Measurements from ENCODE around the gene HDAC4. TPM values are rescaled to one million over a fixed set of nuclear protein-coding genes. Genes with fewer than 3 reads are reported as not detected.

Gene HDAC4
- total and polyA plus RNA-seq, 2 donors (not counting 1 experiment from before 2014, with no cell fraction given) = 13.5 to 46.0 TPM

- intact Hi-C loops (cut with micrococcal nuclease) = no loop called here
- no peak overlapping the region for H3K27ac ChIP-seq (ENCODE audit: low read length in 2 of 2)
- H3K27ac Mint-ChIP-seq = no peak overlapping the region
- ChIA-PET POLR2A (no interaction called here), CTCF (no interaction called here)
- no peak for TF ChIP-seq EZH2 (IDR thresholded peaks at IDR 0.05; ENCODE audit: borderline replicate concordance, insufficient read depth, low read depth, low read length, poor library complexity, severe bottlenecking)
- TF ChIP-seq, protein P1, sequence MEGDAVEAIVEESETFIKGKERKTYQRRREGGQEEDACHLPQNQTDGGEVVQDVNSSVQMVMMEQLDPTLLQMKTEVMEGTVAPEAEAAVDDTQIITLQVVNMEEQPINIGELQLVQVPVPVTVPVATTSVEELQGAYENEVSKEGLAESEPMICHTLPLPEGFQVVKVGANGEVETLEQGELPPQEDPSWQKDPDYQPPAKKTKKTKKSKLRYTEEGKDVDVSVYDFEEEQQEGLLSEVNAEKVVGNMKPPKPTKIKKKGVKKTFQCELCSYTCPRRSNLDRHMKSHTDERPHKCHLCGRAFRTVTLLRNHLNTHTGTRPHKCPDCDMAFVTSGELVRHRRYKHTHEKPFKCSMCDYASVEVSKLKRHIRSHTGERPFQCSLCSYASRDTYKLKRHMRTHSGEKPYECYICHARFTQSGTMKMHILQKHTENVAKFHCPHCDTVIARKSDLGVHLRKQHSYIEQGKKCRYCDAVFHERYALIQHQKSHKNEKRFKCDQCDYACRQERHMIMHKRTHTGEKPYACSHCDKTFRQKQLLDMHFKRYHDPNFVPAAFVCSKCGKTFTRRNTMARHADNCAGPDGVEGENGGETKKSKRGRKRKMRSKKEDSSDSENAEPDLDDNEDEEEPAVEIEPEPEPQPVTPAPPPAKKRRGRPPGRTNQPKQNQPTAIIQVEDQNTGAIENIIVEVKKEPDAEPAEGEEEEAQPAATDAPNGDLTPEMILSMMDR (IDR thresholded peaks at IDR 0.05) = no peak
- ATAC-seq (ENCODE audit: low read depth) = no peak
- H3K4me3 Mint-ChIP-seq = no peak overlapping the region
- no peak overlapping the region for H2AFZ ChIP-seq (ENCODE audit: insufficient read depth, low read depth, low read length, poor library complexity, severe bottlenecking)
- no peaks in the 10 kb centered on the region for H3K36me3 ChIP-seq (replicated peaks in 1 of 2; ENCODE audit: control extremely low read depth in 1 of 2, control insufficient read depth in 1 of 2, extremely low read depth in 1 of 2, insufficient read depth in 2 of 2, low read length in 1 of 2)
- H3K9me3 ChIP-seq (ENCODE audit: control extremely low read depth in 1 of 3, control insufficient read depth in 2 of 3, insufficient read depth in 1 of 3, low read length in 2 of 3) = peaks cover 0 to 3% (median 0%) of the 10 kb centered on the region in 3 donors
- H3K4me3 ChIP-seq (ENCODE audit: control extremely low read depth in 1 of 5, extremely low read depth in 1 of 5, insufficient read depth in 1 of 5, low read depth in 2 of 5, low read length in 4 of 5) = no peak overlapping the region
- peaks cover 25 to 44% of the 10 kb centered on the region in 2 donors for H3K4me1 ChIP-seq (ENCODE audit: control insufficient read depth in 2 of 2, insufficient read depth in 2 of 2, low read length in 2 of 2)
- no peaks in the 10 kb centered on the region for H3K9me3 Mint-ChIP-seq (ENCODE audit: insufficient read depth)
- H3K27me3 Mint-ChIP-seq = no peaks in the 10 kb centered on the region
- no peak for DNase-seq
- H3K4me2 ChIP-seq (replicated peaks; ENCODE audit: low read depth, low read length, poor library complexity, severe bottlenecking) = no peak overlapping the region
- WGBS (ENCODE audit: insufficient coverage) = 94% methylated on average over 12 of the region's 12 CpGs
- peaks cover 36% of the 10 kb centered on the region for H3K4me1 Mint-ChIP-seq
- H3K9ac ChIP-seq (ENCODE audit: low read length) = no peak overlapping the region
- peaks cover 61% of the 10 kb centered on the region for H3K79me2 ChIP-seq (ENCODE audit: control insufficient read depth, insufficient read depth, low read length)
- H4K20me1 ChIP-seq (ENCODE audit: control insufficient read depth, insufficient read depth, low read length, poor library complexity, severe bottlenecking) = peaks cover 58% of the 10 kb centered on the region
- H3K27me3 ChIP-seq (replicated peaks in 1 of 4; ENCODE audit: control extremely low read depth in 1 of 4, control insufficient read depth in 3 of 4, insufficient read depth in 4 of 4, low read length in 3 of 4) = peaks cover 0 to 5% (median 0%) of the 10 kb centered on the region in 4 experiments
These were observed 95.0 kb downstream of the HDAC4 start for GRCh38 chr2:239305771-239306170.

DNA sequence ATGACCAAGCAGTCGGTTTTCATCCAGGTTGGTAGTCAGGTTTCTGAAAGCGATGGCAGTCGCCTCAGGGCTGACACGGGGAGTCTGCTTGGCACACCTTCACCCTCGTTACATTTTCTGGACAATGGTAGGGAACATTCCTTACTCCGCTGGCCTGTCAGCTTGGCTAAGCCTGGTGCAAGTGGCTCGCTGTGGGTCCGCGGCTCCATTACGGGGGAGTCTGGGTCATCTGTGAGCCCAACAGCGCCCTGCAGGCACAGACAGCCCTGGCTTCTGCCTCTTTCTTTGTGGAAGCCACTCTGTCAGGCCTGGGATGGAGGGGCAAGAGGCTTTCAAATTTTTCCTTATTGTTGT, 95.6 kb downstream of the HDAC4 start:
- ChIA-PET CTCF (no interaction called here), POLR2A (no interaction called here)
- H3K27ac Mint-ChIP-seq = no peak overlapping the region
- H3K79me2 ChIP-seq (ENCODE audit: control insufficient read depth, insufficient read depth, low read length) = peaks cover 61% of the 10 kb centered on the region
- no peak overlapping the region for H3K27ac ChIP-seq (ENCODE audit: low read length in 2 of 2)
- no peak overlapping the region for H3K9ac ChIP-seq (ENCODE audit: low read length)
- no peak for ATAC-seq (ENCODE audit: low read depth)
- no peaks in the 10 kb centered on the region for H3K9me3 Mint-ChIP-seq (ENCODE audit: insufficient read depth)
- H3K27me3 ChIP-seq (replicated peaks in 1 of 4; ENCODE audit: control extremely low read depth in 1 of 4, control insufficient read depth in 3 of 4, insufficient read depth in 4 of 4, low read length in 3 of 4) = peaks cover 0 to 5% (median 0%) of the 10 kb centered on the region in 4 experiments
- no peaks in the 10 kb centered on the region for H3K36me3 ChIP-seq (replicated peaks in 1 of 2; ENCODE audit: control extremely low read depth in 1 of 2, control insufficient read depth in 1 of 2, extremely low read depth in 1 of 2, insufficient read depth in 2 of 2, low read length in 1 of 2)
- H3K4me3 Mint-ChIP-seq = no peak overlapping the region
- intact Hi-C loops (cut with micrococcal nuclease) = no loop called here
- TF ChIP-seq EZH2 (IDR thresholded peaks at IDR 0.05; ENCODE audit: borderline replicate concordance, insufficient read depth, low read depth, low read length, poor library complexity, severe bottlenecking) = no peak
- TF ChIP-seq, protein P1 (IDR thresholded peaks at IDR 0.05) = no peak
- H3K4me3 ChIP-seq (ENCODE audit: control extremely low read depth in 1 of 5, extremely low read depth in 1 of 5, insufficient read depth in 1 of 5, low read depth in 2 of 5, low read length in 4 of 5) = no peak overlapping the region
- H3K4me2 ChIP-seq (replicated peaks; ENCODE audit: low read depth, low read length, poor library complexity, severe bottlenecking) = no peak overlapping the region
- H3K4me1 Mint-ChIP-seq = peaks cover 36% of the 10 kb centered on the region
- no peak for DNase-seq
- H4K20me1 ChIP-seq (ENCODE audit: control insufficient read depth, insufficient read depth, low read length, poor library complexity, severe bottlenecking) = peaks cover 58% of the 10 kb centered on the region
- over 99% methylated on average over 11 of the region's 11 CpGs for WGBS (ENCODE audit: insufficient coverage)
- H2AFZ ChIP-seq (ENCODE audit: insufficient read depth, low read depth, low read length, poor library complexity, severe bottlenecking) = no peak overlapping the region
- H3K4me1 ChIP-seq (ENCODE audit: control insufficient read depth in 2 of 2, insufficient read depth in 2 of 2, low read length in 2 of 2) = peaks cover 25 to 44% of the 10 kb centered on the region in 2 donors
- H3K27me3 Mint-ChIP-seq = no peaks in the 10 kb centered on the region
- H3K9me3 ChIP-seq (ENCODE audit: control extremely low read depth in 1 of 3, control insufficient read depth in 2 of 3, insufficient read depth in 1 of 3, low read length in 2 of 3) = peaks cover 0 to 3% (median 0%) of the 10 kb centered on the region in 3 donors
